Activated gamma-delta T cell treated with Interleukin-2 at 50 U/mL for 16 hours (primary cell): Measurements from ENCODE around the gene ATP2B2.
A peak's percentile ranks its signal among the peaks of the same experiment; 100 is the strongest.
"Not testable (repeated sequence)": the region's sequence is repeated elsewhere in the genome, so short reads cannot be mapped to it uniquely, and the experiment has no call there.

Experiments
- DNase-seq: peaks from one replicate; pipeline ENCODE4 v3.0.0-alpha.2; 2020

Gene ATP2B2

GRCh38 chr3:10505050-10505790 is at the start of gene ATP2B2:
TSS of gene ATP2B2 (minus strand) at chr3:10505586. CDS start at chr3:10449543, 56,043 bp downstream.
- DNase-seq: peak; percentile 14

- no peak for DNase-seq
Measured at GRCh38 chr3:10554746-10555145, 49.4 kb upstream of the ATP2B2 start.

GRCh38 chr3:10554236-10554611 is 48.8 kb upstream of the ATP2B2 start:
- DNase-seq: no peak

- no peak for DNase-seq
Measured at GRCh38 chr3:10553591-10554235, 48.3 kb upstream of the ATP2B2 start.

- DNase-seq: no peak
Measured at GRCh38 chr3:10552631-10552943, 47.2 kb upstream of the ATP2B2 start.

GRCh38 chr3:10551821-10552630 is 46.6 kb upstream of the ATP2B2 start:
- DNase-seq: peak; percentile 72

- DNase-seq: no peak
Measured at GRCh38 chr3:10551139-10551538, 45.8 kb upstream of the ATP2B2 start.

GRCh38 chr3:10550705-10551104 is 45.3 kb upstream of the ATP2B2 start:
- no peak for DNase-seq

GRCh38 chr3:10549617-10550230 is 44.3 kb upstream of the ATP2B2 start:
- no peak for DNase-seq

GRCh38 chr3:10548992-10549391 is 43.6 kb upstream of the ATP2B2 start:
- DNase-seq: no peak

- DNase-seq: no peak
Measured at GRCh38 chr3:10547841-10548783, 42.7 kb upstream of the ATP2B2 start.

- no peak for DNase-seq
Measured at GRCh38 chr3:10547413-10547812, 42.0 kb upstream of the ATP2B2 start.

- DNase-seq: no peak
Measured at GRCh38 chr3:10546820-10547263, 41.5 kb upstream of the ATP2B2 start.

- no peak for DNase-seq
Measured at GRCh38 chr3:10546181-10546624, 40.8 kb upstream of the ATP2B2 start.

GRCh38 chr3:10542518-10542917 is 37.1 kb upstream of the ATP2B2 start:
- DNase-seq: no peak

GRCh38 chr3:10540347-10540746 is 35.0 kb upstream of the ATP2B2 start:
- not testable (repeated sequence) for DNase-seq

GRCh38 chr3:10534066-10534465 is 28.7 kb upstream of the ATP2B2 start:
- no peak for DNase-seq

- no peak for DNase-seq
Measured at GRCh38 chr3:10533737-10534023, 28.3 kb upstream of the ATP2B2 start.

GRCh38 chr3:10532939-10533736 is 27.8 kb upstream of the ATP2B2 start:
- no peak for DNase-seq

- no peak for DNase-seq
Measured at GRCh38 chr3:10531031-10531430, 25.6 kb upstream of the ATP2B2 start.

GRCh38 chr3:10530241-10530640 is 24.9 kb upstream of the ATP2B2 start:
- DNase-seq: no peak

GRCh38 chr3:10529809-10530208 is 24.4 kb upstream of the ATP2B2 start:
- DNase-seq: no peak
